HUES48 (cell line): ENCODE results near the gene CCDC158.
"Not testable (repeated sequence)": the region's sequence is repeated elsewhere in the genome, so short reads cannot be mapped to it uniquely, and the experiment has no call there.

Experiments used
- H3K27ac ChIP-seq: one replicate; pipeline ENCODE4 v1.7.0; 2013; ENCODE audit warnings: low read depth, low read length, inconsistent platforms
- H3K27me3 ChIP-seq: 2 replicates; pipeline ENCODE4 v1.6.1; 2013; ENCODE audit warnings: mild to moderate bottlenecking, low read length; ENCODE audit not compliant: control insufficient read depth, insufficient read depth
- H3K36me3 ChIP-seq: 2 replicates; pipeline ENCODE4 v1.6.1; 2013; ENCODE audit warnings: low read length; ENCODE audit not compliant: control insufficient read depth, insufficient read depth
- H3K4me1 ChIP-seq: 2 replicates; pipeline ENCODE4 v1.6.1; 2013; ENCODE audit warnings: mild to moderate bottlenecking, low read length; ENCODE audit not compliant: control insufficient read depth, insufficient read depth
- H3K4me3 ChIP-seq: 2 replicates; pipeline ENCODE4 v1.5.1; 2013; ENCODE audit warnings: mild to moderate bottlenecking, low read depth, low read length
- H3K9ac ChIP-seq: 2 replicates; pipeline ENCODE4 v1.6.1; 2013; ENCODE audit warnings: mild to moderate bottlenecking, low read depth, low read length, moderate library complexity
- H3K9me3 ChIP-seq: 2 replicates; pipeline ENCODE4 v1.6.1; 2013; ENCODE audit warnings: low read length; ENCODE audit not compliant: control insufficient read depth, insufficient read depth

The CCDC158 gene

GRCh38 chr4:76373919-76374552, 46.9 kb downstream of the CCDC158 start:
- Histone ChIP-seq H3K9ac (no peak overlapping the region), H3K27me3 (no peaks in the 10 kb centered on the region), H3K9me3 (no peaks in the 10 kb centered on the region), H3K4me3 (no peak overlapping the region), H3K36me3 (no peaks in the 10 kb centered on the region), H3K4me1 (peaks cover 14% of the 10 kb centered on the region), H3K27ac (no peak overlapping the region)

GRCh38 chr4:76366737-76367136, 54.2 kb downstream of the CCDC158 start:
- Histone ChIP-seq H3K27ac (no peak overlapping the region), H3K27me3 (no peaks in the 10 kb centered on the region), H3K4me1 (no peaks in the 10 kb centered on the region), H3K9me3 (no peaks in the 10 kb centered on the region), H3K9ac (no peak overlapping the region), H3K36me3 (no peaks in the 10 kb centered on the region), H3K4me3 (no peak overlapping the region)

DNA sequence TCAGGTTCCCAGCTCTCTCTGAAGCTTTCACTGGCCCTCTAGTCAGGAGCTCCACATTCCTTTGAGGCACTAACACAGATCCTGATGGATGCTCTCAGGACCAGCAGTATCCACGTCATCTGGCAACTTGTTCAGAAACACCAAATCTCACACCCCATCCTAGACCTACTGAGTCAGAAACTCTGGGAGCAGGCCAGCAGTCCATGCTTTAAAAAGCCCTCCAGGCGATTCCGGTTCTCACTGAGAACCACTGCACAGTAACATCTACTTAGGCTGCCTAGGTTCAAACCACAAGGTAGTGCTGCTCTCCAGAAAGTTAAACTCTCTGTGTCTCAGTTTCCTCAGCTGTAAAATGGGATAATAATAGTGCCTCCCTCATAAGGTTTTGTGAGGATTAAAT, 55.3 kb downstream of the CCDC158 start:
- no peaks in the 10 kb centered on the region for H3K27me3 ChIP-seq
- no peak overlapping the region for H3K9ac ChIP-seq
- no peak overlapping the region for H3K27ac ChIP-seq
- no peaks in the 10 kb centered on the region for H3K36me3 ChIP-seq
- no peak overlapping the region for H3K4me3 ChIP-seq
- 0 out of 2 replicates have a peak, but pooled peaks cover 3% of the 10 kb centered on the region for H3K9me3 ChIP-seq
- H3K4me1 ChIP-seq = no peaks in the 10 kb centered on the region

GRCh38 chr4:76364763-76365162, 56.2 kb downstream of the CCDC158 start:
- H3K27ac ChIP-seq = no peak overlapping the region
- H3K9me3 ChIP-seq = peaks cover 9% of the 10 kb centered on the region; the same call in 1 of the 2 replicates
- no peak overlapping the region for H3K4me3 ChIP-seq
- no peaks in the 10 kb centered on the region for H3K36me3 ChIP-seq
- H3K4me1 ChIP-seq = no peaks in the 10 kb centered on the region
- H3K27me3 ChIP-seq = no peaks in the 10 kb centered on the region
- H3K9ac ChIP-seq = no peak overlapping the region

DNA sequence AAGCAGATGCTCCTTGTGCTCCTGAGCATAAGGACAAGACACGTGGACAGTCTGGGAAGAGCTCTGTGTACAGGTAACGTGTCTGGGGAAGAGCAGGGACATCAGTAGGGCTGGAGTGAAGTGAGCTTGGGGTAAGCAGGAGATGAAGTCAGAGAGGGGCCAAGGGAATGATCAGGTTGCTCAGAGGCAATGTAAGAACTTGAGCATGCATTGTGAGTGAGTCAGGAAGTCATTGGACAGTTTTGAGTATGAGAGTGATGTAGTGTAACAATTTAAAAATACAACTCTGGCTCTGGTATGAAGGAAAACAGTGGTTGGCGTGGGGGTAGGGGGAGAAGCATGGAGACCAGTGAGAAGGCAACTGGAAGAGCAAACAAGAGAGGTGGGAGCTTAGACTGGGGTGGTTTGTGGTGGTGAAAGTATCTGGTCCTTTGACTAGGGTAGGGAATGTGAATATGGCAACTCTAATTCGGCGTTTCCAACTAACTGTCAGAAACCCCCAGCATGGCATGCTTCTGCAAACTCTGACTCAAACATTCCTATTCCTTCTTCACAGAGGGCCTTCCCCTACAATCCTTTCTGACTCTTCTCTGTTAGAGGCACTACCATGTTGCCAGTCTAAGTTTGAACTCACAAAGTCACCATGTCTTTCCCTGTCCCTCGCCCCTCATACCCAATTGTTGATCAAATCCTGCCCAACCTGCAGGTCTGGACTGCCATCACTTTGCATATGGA, 57.2 kb downstream of the CCDC158 start:
- no peak overlapping the region for H3K4me3 ChIP-seq
- peaks cover 11% of the 10 kb centered on the region; the same call in 1 of the 2 replicates for H3K9me3 ChIP-seq
- H3K4me1 ChIP-seq = no peaks in the 10 kb centered on the region
- H3K9ac ChIP-seq = no peak overlapping the region
- H3K36me3 ChIP-seq = no peaks in the 10 kb centered on the region
- no peaks in the 10 kb centered on the region for H3K27me3 ChIP-seq
- H3K27ac ChIP-seq = no peak overlapping the region

DNA sequence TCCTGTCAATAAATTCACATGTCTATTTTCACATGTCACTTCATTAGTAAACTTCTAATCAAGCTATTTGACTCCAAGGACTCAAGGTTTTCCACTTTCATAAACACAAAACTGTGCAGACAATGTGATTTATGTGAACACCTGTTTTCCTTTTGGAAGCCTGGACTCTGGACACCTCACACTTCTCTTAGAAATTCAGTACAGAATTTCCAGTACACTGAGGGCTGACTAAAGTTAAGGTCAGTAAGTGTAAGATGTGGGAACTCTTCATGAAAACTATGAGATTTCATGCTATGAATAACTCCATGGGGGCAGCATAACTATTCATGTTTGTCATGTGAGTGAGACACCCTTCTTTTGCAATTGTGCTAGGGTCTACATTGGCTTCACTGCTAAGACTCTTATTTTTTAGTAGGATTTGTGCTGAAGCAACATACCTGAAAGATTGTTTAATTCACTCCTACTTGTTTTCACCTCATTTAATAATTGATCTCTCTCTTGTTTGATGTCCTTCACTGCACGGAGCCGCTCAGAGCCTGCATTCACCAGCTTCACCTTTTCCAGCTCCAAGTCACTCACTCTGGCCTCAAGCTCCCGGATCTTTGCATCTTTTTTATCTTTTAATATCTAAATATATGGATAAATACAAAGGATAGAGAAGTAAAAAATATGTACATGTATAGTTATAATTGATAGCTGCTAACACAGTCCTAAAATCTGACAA, 59.1 kb downstream of the CCDC158 start:
- no peaks in the 10 kb centered on the region for H3K36me3 ChIP-seq
- no peak overlapping the region for H3K27ac ChIP-seq
- H3K9me3 ChIP-seq = peaks cover 11% of the 10 kb centered on the region; the same call in 1 of the 2 replicates
- H3K27me3 ChIP-seq = no peaks in the 10 kb centered on the region
- H3K4me3 ChIP-seq = no peak overlapping the region
- no peaks in the 10 kb centered on the region for H3K4me1 ChIP-seq
- no peak overlapping the region for H3K9ac ChIP-seq

- H3K27me3 ChIP-seq, H3K27ac ChIP-seq, H3K4me3 ChIP-seq, H3K4me1 ChIP-seq, H3K36me3 ChIP-seq, H3K9ac ChIP-seq: not testable (repeated sequence)
- peaks cover 11% of the 10 kb centered on the region; the same call in 1 of the 2 replicates for H3K9me3 ChIP-seq
Observed at GRCh38 chr4:76359881-76360466, 61.0 kb downstream of the CCDC158 start.

DNA sequence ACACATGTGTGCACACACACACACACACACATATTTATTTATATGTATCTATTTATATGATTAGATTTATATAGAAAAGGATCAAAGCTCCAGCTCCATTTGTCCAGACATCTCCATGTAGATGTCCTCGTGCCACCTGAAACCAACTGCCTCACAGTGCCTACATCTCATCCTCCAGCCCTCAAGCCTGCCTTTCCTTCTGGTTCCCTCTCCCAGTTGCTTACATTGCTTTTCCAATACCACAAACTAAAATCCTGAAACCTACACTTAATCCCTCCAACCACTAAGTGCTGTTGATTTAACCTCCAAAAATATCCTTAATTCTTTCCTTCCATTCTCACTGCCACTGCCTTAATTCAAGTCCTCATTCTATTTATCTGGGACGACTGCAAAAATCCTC, 63.0 kb downstream of the CCDC158 start:
- H3K36me3 ChIP-seq = no peaks in the 10 kb centered on the region
- no peak overlapping the region for H3K27ac ChIP-seq
- H3K27me3 ChIP-seq = no peaks in the 10 kb centered on the region
- peaks cover 11% of the 10 kb centered on the region; the same call in 1 of the 2 replicates for H3K9me3 ChIP-seq
- H3K9ac ChIP-seq = no peak overlapping the region
- no peak overlapping the region for H3K4me3 ChIP-seq
- no peaks in the 10 kb centered on the region for H3K4me1 ChIP-seq

DNA sequence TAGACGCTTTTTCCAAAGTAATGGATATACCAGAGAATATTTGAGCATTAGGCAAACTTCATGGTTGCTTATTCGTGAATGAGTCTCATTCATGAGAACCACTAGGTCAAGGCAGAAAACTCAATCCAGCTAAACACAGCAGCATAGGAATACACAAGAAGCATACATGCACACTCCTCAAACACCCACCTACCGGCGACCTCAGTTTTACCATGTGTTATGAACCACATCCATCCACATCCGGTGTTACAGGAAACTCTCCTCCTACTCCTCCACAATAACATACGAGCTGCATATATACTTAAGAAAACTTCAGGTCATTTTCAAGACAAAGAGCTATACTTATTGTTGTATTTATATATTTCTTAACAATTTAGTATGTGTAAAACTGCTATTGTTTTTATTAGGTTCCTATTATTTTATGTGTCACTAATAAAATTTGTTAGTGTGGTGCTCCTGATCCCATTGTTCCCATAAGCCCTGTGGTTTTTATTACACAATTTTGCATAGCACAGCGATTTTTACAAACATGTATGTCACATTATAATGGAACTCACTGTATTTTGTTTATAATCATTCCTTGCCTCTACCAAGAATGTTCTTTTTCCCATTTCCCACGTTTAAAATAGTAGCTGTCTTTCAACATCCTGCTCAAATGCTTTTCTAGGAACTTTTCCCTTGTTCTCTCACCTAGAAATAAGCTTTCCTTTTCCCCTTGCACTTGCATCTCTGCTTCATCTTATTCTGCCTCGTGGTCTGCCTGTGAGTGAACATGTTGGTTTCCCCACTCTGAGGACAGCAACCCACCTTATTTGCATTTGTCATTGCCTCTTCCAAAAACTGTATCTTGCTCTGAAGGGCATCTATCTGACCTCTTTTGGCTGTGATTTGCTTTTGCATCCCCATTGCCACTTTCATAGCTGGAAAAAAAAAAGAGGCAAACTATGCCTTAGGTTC, 66.1 kb downstream of the CCDC158 start:
- no peaks in the 10 kb centered on the region for H3K27me3 ChIP-seq
- H3K9me3 ChIP-seq = peaks cover 2% of the 10 kb centered on the region; the same call in 1 of the 2 replicates
- H3K36me3 ChIP-seq = no peaks in the 10 kb centered on the region
- no peak overlapping the region for H3K27ac ChIP-seq
- no peaks in the 10 kb centered on the region for H3K4me1 ChIP-seq
- no peak overlapping the region for H3K9ac ChIP-seq
- H3K4me3 ChIP-seq = no peak overlapping the region

DNA sequence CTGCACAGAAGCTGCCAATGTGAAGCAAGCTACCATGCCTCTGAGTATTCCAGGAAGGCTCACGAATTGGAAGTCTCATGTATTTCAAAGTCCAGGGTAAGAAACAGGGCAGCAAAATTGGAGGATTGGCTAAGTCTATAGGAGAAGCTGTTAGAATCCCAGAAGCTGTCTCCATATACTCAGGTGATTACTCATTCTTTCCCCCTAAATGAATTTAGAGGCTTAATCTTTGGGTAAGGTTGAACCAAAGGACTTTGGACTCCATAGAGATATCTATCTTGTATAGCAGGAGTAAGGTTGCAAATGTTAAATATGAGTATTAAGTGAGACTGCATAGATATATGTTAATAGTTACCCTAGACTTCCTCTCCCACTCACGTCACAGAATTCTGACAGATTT, 78.1 kb downstream of the CCDC158 start:
- Histone ChIP-seq H3K9me3 (no peaks in the 10 kb centered on the region), H3K36me3 (no peaks in the 10 kb centered on the region), H3K27me3 (no peaks in the 10 kb centered on the region), H3K4me1 (no peaks in the 10 kb centered on the region), H3K27ac (no peak overlapping the region), H3K9ac (no peak overlapping the region), H3K4me3 (no peak overlapping the region)
